HG02885 (cell line): ENCODE results near the gene TRIM33.
"Not testable (repeated sequence)": the region's sequence is repeated elsewhere in the genome, so short reads cannot be mapped to it uniquely, and the experiment has no call there.

Experiments
- ATAC-seq: cut with Tn5 transposase; IDR thresholded peaks from one replicate; pipeline ENCODE4 v1.9.1; 2021; ENCODE audit warnings: mild to moderate bottlenecking; ENCODE audit not compliant: unreplicated experiment, poor library complexity

TRIM33 gene

DNA sequence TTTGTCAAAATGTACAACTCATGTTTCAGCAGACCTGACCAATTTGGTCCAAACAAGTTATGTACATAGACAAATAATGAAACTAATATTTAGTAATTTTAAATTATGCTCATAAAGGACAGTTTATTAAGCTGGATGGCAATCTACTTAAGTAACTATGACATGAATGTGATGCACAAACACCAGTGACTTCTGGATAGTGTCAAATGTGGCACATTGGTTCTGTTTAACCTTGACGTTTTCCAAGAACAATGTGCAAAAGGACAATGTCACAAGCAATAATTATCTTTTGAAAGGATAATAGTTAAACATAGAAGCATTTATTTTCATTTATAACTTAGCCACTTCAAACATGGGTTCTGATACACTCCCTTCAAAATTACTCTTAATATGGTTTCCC, 80.0 kb downstream of the TRIM33 start:
- no peak for ATAC-seq

DNA sequence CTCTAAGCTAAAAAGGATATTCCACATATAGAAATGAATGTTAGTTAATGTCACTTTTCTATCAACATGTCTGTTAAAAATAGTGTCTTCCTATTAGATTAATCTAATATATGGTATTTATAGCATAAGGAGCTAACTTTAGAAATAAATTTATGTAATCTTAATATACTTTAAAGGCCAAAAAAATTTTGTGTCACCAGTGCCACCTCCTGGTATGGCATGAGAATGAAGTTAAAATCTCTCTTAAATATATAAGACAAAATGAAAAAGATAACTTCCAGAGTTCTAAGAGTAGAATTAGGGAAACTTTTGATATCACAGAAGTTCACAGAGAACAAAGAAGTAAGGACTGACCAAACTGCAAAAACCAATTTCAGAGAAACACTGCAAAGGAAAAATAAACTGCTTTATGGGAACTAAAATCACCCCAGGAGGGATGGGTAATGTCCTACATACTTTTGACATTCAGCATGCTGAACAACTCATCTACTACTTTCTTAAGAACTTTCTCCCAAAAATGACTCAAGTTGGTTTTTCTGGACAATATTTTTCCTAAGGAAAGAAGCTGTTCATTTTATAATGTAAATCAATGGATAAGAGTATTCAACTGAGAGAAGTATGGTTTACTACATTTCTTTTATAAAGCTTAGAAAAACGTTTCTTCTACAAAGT, 82.8 kb downstream of the TRIM33 start:
- ATAC-seq: no peak

DNA sequence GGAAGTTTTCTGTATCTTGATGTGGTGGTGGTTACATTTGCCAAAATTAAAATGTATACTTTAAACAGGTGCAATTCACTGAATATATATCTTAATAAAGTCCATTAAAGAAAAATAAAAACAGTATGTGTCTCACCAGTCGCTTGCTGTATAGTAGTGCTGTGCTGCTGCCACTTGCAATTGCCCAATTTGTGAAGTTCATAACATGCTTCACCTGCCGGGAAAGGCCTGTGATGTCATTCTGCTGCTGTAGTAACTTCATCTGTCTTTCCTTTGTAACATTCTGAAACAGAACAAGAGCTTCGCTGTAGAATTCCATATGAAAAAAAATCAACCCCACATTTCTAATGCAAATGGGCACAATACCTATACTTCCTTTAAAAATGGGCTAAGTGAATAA, 83.4 kb downstream of the TRIM33 start:
- ATAC-seq: no peak

DNA sequence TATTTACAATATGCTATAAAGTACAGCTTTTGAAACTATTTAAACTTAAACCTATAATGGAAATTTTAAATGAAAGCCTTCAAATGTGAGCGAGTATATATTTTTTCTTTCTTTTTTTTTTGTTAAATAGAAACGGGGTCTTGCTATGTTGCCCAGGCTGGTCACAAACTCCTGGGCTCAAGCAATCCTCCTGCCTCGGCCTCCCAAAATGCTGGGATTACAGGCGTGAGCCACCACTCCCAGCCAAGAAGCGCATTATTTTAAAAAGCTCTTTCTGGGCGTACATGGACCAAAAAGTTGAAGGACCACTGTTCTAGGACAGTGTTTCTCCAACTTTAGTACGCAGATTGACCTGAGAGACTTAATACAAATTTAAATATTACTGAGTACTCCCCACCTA, 87.5 kb downstream of the TRIM33 start:
- no peak for ATAC-seq

DNA sequence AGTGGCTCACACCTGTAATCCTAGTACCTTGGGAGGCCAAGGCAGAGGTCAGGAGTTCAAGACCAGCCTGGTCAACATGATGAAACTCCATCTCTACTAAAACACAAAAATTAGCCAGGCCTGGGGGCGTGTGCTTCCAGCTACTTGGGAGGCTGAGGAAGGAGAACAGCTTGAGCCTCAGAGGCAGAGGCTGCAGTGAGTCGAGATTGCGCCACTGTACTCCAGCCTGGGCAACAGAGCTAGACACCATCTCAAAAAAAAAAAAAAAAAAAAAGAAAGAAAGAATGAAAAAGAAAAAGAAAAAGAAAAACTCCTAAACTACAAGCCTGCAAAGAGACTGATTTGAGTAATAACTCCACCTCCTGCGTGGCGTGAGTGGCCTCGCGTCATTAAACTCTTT, 92.1 kb downstream of the TRIM33 start:
- not testable (repeated sequence) for ATAC-seq

DNA sequence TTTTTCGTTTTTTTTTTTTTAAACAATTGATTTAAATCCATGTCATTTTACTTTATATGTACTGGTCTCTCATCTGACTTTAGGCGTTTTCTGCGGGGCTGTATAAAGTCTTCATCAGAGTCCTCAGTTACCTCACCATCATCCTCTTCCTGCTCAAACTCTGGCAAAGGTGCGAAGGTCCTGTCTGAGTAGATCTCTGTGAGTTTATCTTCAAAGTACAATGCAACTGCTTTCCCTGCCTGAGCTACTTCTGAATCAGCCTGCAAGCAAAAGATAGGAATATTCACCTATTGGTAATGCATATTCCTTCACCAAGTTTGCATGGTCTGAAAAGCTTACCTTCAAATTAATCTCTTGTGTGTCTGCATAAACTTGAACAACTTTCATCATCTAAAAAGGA, 113.4 kb downstream of the TRIM33 start:
- no peak for ATAC-seq

DNA sequence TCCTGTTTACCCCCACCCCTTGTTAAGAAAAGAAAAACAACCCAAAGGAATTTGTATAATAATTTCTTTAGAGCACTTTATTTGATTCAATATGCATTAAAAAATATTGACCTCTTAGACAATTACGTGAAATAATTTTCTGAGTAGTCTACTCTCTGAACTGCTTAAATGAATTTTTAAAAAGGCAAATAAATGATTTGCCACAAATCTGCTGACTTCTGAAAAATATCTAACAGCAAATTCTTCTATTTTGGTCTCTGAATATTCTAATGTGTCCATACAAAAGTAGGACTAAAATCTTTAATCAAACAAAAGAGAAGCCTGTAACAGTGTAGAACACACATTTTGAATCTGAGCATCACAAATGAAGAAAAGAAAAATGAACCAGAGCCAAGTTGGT, 115.1 kb downstream of the TRIM33 start:
- ATAC-seq: no peak

DNA sequence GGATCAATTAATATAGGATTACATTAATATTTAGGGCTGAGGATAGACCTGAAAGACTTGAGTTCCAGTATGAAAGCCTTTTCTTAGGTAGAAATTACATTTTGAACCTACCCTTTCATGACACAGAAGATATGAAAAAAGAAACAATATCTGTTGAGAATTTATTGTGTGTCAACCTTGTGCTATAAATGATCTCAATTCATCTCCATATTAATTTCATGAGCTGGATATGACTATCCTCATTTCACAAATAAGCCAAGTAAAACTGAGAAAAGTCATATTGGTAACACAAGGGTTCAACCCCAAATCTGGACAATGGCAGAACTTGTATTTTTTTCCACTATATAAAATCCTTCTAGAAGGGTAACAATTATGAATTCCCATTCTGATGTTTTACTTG, 120.0 kb downstream of the TRIM33 start:
- ATAC-seq: no peak

DNA sequence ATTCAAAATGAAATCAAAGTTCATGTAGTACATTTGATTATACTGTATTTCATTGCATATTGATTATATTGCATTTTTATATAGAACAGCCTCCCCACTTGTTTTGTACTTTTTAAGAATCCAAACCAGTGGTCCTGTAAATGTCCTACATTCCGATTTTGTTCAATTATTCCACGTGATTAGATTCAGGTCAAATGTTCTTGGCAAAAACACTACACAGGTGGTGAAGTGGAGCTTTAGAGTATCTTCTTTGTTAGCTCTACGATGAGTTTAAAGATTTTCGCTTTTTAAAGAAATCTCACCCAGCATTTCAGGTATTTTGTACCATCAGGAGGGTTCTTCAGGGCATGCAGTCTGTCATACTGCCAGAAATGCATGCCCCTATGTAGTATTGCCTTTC, 120.6 kb downstream of the TRIM33 start:
- ATAC-seq: no peak

DNA sequence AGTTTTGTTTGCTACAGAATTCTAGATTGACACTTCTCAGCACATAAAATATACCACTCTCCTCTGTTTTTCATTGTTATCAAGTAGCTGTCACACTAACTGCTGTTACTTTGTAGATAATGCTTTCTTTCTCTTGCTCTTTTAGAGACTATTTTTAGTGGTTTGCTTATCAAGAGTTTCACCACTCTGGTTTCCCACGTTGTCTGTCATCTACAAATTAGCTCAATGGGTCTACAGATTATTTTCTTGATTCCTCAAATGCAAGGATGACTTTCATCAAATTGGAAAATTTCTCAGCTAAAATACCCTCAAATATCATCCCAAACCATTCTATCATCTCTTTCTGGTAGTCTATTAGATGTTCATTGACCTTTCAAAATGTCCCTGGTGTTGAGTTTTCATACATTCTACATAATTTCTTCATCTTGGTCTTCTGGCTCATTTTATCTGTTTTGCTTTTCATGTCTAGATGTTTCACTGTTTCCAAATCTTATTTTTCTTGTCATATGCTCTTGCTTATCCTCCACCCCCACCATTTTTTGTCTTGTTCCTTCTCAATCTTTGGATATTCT, 122.5 kb downstream of the TRIM33 start:
- ATAC-seq: no peak

DNA sequence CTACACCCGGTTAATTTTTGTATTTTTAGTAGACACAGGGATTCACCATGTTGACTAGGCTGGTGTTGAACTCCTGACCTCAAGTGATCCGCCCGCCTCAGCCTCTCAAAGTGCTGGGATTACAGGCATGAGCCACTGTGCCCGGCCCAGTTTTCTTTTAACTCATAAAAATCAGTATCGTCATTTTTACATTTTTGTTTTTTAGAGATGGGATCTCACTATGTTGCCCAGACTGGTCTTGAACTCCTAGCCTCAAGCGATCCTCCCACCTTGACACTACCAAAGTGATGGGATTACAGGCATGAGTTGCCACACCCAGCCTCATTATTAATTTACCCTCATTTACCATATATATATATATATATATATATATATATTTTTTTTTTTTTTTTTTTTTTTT, 123.4 kb downstream of the TRIM33 start:
- not testable (repeated sequence) for ATAC-seq

DNA sequence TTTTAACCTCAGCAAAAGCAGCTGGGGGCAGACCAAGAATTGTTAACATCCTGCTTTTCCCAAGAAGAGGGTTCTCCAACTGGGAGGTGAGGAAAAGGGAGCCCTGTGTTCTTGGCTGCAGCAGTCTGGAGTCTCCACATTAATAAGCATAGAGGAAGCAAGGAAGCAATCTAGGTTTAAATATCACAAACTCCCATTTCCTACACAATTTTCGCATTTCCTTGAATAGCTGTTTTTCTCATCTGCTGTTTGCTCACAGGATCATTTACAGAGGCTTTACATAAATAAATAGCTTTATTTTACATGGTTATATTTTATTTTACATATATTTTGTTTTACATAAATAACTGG, 124.0 kb downstream of the TRIM33 start:
- no peak for ATAC-seq

DNA sequence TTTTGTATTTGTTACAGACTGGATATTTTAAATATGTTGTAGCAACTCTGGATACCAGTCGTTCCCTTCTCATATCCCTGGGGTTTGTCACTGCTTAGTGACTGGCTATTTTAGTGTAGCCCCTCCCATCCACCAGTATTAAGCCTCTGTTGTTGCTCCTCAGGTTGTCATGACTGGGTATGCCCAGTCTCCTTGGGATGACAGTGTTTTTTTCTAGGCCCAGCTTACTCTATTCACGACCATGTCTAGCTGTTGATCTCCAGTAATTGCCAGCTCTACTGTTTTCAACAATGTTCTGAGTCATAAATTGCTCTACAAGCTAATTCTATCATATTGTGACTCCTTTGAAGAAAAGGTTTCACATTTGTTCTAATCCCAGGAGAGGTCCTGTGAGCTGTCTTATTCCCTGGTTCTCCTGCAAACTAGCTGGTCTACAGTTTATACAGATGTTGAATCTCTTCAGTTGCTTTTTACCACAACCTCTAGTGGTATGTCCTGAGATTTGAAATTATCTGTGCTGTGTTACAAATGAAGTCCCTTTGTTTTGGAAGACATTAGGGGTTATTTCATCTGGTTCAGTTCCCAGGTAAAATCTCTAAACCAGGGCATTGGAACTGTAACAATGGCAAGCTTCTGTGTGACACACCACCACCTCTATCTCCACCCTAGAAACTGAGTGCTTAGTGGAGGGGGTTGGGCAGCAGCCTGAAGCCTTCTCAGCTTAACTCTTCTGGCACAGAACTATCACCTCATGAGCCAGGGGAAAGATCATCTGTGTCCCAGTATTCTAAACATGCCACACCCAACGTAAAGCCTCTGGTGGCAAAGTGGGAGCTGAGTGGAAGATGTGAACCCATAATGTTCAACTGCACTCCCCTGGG, 124.6 kb downstream of the TRIM33 start:
- no peak for ATAC-seq

DNA sequence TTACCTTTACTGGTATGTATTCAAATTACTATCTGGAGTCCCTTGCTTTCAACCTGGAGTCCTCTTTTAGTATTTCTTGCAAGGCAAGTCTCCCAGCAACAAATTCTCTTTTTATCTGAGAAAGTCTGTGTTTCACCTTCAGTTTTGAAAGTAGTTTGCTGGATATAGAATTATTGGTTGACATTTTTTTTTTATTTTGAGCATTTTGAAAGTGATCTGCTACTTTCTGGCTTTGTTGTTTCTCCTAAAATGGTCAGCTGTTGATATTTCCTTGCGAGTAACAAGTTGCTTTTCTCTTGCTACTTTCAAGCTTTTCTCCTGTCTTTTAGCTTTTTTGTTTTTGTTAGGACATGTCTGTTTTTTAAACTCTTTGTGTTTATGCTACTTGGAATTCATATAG, 126.1 kb downstream of the TRIM33 start:
- no peak for ATAC-seq

DNA sequence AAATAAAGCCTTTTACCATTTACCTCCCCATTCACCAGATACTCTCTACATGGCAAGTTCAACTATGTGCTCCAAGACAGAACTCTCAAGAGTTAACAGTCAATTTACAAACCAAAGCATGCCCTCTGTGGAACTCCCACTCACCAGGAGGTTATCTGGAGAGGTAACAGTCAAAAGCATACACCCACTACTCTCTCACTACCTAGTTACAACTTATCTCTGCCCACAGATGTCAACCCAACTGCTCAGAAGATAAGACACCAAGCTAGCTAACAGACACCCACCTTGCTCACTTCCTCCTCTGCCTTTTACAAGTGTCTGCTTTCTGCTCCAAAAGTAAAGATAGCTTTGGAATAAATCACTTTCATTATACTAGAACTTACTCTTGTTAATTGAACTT, 131.0 kb downstream of the TRIM33 start:
- no peak for ATAC-seq

DNA sequence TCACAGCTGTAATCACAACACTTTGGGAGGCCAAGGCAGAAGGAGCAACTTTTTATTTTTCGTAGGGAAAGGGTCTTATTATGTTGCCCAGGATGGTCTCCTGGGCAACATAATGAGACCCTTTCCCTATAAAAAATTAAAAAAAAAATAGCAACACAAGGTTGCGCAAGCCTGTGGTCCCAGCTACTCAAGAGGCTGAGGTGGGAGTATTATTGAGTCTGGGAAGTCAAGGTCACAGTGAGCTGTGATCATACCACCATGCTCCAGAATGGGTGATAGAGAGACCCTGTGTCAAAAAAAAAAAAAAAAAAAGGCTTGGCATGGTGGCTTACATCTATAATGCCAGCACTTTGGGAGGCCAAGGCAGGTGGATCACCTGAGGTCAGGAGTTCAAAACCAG, 131.6 kb downstream of the TRIM33 start:
- ATAC-seq: no peak

DNA sequence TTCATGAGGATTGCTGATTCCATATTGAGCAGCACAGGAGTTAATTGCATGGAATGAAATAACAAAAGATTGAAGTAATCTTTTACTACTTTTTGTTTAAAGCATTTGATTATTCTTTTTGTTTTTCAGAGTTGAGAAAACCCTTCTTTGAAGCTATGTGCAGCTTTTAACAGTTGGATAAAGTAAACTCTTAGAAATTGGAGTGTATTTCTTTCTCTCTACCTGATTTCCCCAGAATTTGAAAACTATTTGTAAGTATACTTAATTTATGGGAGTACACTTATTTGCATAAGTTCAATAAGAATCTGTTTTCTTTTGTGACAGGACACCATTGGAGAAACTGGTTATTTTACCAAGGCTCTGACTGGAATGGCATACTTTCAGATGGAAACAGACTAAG, 133.6 kb downstream of the TRIM33 start:
- no peak for ATAC-seq

DNA sequence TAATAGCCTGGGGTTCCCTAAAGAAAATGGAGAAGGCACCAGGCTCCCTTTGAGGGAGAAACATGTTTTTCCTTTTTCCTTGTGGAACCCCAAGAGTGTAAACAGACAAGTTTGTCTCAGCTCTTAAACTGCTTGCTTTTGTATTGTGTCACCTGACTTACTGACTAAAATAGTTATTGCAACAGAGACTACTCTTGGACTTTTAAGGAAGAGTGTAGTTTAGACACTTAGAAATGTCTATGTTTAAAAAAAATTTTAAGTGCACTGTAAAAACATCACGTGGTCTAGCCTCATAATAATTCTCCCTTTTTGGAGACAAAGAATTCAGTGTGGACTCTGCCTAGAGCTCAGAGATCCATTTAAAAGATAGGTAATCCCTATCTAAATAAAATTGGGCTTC, 141.1 kb downstream of the TRIM33 start:
- ATAC-seq: no peak

DNA sequence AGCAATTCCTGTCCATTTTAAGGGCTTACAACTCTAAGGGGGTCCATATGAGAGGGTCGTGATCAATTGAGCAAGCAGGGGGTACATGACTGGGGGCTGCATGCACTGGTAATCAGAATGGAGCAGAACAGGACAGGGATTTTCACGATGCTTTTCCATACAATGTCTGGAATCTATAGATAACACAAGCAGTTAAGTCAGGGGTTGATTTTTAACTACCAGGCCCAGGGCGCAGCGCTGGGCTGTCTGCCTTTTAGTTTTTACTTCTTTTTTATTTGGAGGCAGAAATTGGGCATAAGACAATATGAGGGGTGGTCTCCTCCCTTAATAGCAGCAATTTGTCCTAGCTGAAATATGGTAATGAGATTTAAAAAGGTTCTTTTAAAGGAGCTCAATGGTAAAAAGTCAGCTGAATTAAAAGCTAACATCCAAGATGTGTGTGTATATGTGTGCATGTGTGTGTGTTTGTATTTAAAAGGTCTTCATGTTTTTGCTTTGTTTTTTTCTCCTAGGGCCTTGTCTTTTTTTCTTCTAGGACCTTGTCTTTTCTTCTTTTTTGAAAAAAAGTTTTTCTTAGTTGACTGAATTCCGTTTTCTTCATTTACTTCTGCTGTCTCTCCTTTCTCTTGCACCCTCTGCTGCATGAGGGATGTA, 141.6 kb downstream of the TRIM33 start:
- not testable (repeated sequence) for ATAC-seq

DNA sequence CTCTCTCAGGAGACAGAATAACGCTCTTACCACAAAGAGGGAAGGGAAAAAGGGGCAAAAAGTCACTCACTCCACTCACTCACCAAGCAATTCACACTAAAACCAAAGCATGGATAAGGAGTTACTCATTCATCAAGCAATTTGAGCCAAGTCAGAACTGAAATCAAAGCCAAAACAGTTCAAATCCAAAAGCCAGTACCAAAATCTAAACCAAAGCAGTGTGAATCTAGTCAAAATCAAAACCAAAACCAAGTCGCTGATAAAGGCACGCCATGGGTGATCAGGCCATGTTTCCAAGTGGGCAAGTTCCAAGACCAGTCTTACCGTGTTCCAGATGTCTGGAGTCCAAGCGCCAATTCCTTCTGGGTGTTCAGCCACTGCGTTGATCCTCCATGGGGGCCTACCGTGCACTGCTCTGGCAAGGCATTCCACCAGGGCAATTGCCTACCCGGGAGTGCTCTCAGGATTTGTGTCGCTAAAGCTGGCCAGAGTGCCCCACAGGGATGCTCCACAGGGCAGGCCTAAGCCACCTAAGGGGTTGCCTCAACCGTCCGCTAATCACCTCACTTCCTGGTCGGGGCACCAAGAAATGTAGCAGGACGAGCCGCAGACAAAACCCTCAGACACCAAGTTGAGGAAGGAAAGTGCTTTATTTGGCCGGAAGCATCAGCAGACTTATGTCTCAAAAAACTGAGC, 142.3 kb downstream of the TRIM33 start:
- ATAC-seq: no peak

DNA sequence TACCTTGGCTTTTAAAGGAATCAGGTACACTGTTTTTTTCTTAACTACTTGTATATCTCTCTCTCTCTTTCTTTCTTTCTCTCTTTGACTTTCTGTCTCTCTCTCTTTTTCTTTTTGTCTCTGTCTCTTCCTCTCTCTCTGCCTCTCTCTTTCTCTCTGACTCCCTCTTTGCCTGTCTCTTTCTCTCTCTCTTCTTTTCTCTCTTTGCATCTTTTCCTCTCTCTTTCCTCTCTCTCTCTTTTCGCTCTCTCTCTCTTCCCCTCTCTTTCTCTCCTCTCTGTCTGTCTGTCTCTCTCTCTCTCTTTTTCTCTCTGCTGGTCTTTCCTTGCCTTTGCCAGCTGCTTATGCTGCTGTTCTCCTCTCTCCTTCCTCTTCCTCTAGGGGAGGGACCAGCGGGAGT, 143.2 kb downstream of the TRIM33 start:
- ATAC-seq: no peak
